ENCODE measurements around the gene PODN. TPM values are rescaled to one million over a fixed set of nuclear protein-coding genes. Genes with fewer than 3 reads are reported as not detected.
A peak's percentile ranks its signal among the peaks of the same experiment; 100 is the strongest.

PODN gene
- not detected for polyA plus RNA-seq (ENCODE audit: low read depth in 6 of 6)

- peaks cover 0 to 17% (median 8%) of the 10 kb centered on the region in 3 donors for H3K4me1 Mint-ChIP-seq
- peaks cover 33 to 63% (median 40%) of the 10 kb centered on the region in 3 donors for H3K27me3 Mint-ChIP-seq
- no peak within 1 kb of the TSS for H3K27ac Mint-ChIP-seq
- peak within 1 kb of the TSS in 5 of 8 donors; percentile 29 to 66 (median 54) for H3K4me3 Mint-ChIP-seq
- DNase-seq (no peak), ATAC-seq (ENCODE audit: low read depth in 2 of 2) (no peak)
- no peaks in the 10 kb centered on the region for H3K9me3 Mint-ChIP-seq
- H3K36me3 Mint-ChIP-seq: no peaks in the 10 kb centered on the region
These were observed at the start of gene PODN for GRCh38 chr1:53061859-53062707. Gene PODN, plus strand, starts transcription at chr1:53062213. Its CDS starts 7,643 bp downstream, at chr1:53069856.

GRCh38 chr1:53014791-53015507, 47.1 kb upstream of the PODN start:
- DNase-seq: peak; percentile 76
- peak overlapping the region; percentile 46 to 78 (median 60) for H3K27ac Mint-ChIP-seq
- peaks cover 0 to 2% (median 0%) of the 10 kb centered on the region in 7 donors for H3K9me3 Mint-ChIP-seq
- peaks cover 0 to 22% of the 10 kb centered on the region in 2 donors for H3K36me3 Mint-ChIP-seq
- H3K4me3 Mint-ChIP-seq: peak overlapping the region; percentile 78 to 98 (median 92)
- H3K4me1 Mint-ChIP-seq: peaks cover 20 to 32% (median 20%) of the 10 kb centered on the region in 3 donors
- peak; percentile 99 for ATAC-seq (ENCODE audit: low read depth in 2 of 2)
- H3K27me3 Mint-ChIP-seq: no peaks in the 10 kb centered on the region

- H3K4me3 Mint-ChIP-seq: peak overlapping the region; percentile 78 to 98 (median 92)
- DNase-seq: no peak
- no peak for ATAC-seq (ENCODE audit: low read depth in 2 of 2)
- peaks cover 0 to 2% (median 0%) of the 10 kb centered on the region in 7 donors for H3K9me3 Mint-ChIP-seq
- no peaks in the 10 kb centered on the region for H3K27me3 Mint-ChIP-seq
- H3K36me3 Mint-ChIP-seq: peaks cover 0 to 22% of the 10 kb centered on the region in 2 donors
- peak overlapping the region in 5 of 6 donors; percentile 1 to 78 (median 69) for H3K27ac Mint-ChIP-seq
- H3K4me1 Mint-ChIP-seq: peaks cover 20 to 33% (median 20%) of the 10 kb centered on the region in 3 donors
These were observed 46.5 kb upstream of the PODN start for GRCh38 chr1:53015508-53015860.

- no peak for DNase-seq
- peaks cover 0 to 2% (median 0%) of the 10 kb centered on the region in 7 donors for H3K9me3 Mint-ChIP-seq
- peak overlapping the region in 3 of 8 donors; percentile 17 to 89 (median 62) for H3K4me3 Mint-ChIP-seq
- ATAC-seq (ENCODE audit: low read depth in 2 of 2): no peak
- peaks cover 20 to 33% (median 20%) of the 10 kb centered on the region in 3 donors for H3K4me1 Mint-ChIP-seq
- H3K27me3 Mint-ChIP-seq: no peaks in the 10 kb centered on the region
- H3K36me3 Mint-ChIP-seq: peaks cover 0 to 22% of the 10 kb centered on the region in 2 donors
- no peak overlapping the region for H3K27ac Mint-ChIP-seq
These were observed 45.3 kb upstream of the PODN start for GRCh38 chr1:53016705-53017104.

- ATAC-seq (ENCODE audit: low read depth in 2 of 2): no peak
- no peak overlapping the region for H3K27ac Mint-ChIP-seq
- H3K9me3 Mint-ChIP-seq: no peaks in the 10 kb centered on the region
- no peak overlapping the region for H3K4me3 Mint-ChIP-seq
- peaks cover 0 to 17% of the 10 kb centered on the region in 2 donors for H3K36me3 Mint-ChIP-seq
- no peak for DNase-seq
- peaks cover 20 to 24% (median 23%) of the 10 kb centered on the region in 3 donors for H3K4me1 Mint-ChIP-seq
- H3K27me3 Mint-ChIP-seq: no peaks in the 10 kb centered on the region
These were observed 41.4 kb upstream of the PODN start for GRCh38 chr1:53020588-53020987.

GRCh38 chr1:53022179-53022578, 39.8 kb upstream of the PODN start:
- DNase-seq (no peak), ATAC-seq (ENCODE audit: low read depth in 2 of 2) (no peak)
- Mint-ChIP-seq H3K9me3 (no peaks in the 10 kb centered on the region), H3K36me3 (peaks cover 0 to 4% of the 10 kb centered on the region in 2 donors), H3K4me1 (peaks cover 6 to 11% (median 10%) of the 10 kb centered on the region in 3 donors), H3K4me3 (no peak overlapping the region), H3K27ac (no peak overlapping the region), H3K27me3 (no peaks in the 10 kb centered on the region)

GRCh38 chr1:53023546-53023945, 38.5 kb upstream of the PODN start:
- no peaks in the 10 kb centered on the region for H3K36me3 Mint-ChIP-seq
- H3K4me1 Mint-ChIP-seq: peaks cover 6 to 10% (median 9%) of the 10 kb centered on the region in 3 donors
- no peak overlapping the region for H3K4me3 Mint-ChIP-seq
- H3K27me3 Mint-ChIP-seq: no peaks in the 10 kb centered on the region
- no peak for ATAC-seq (ENCODE audit: low read depth in 2 of 2)
- no peaks in the 10 kb centered on the region for H3K9me3 Mint-ChIP-seq
- H3K27ac Mint-ChIP-seq: peak overlapping the region in 1 of 6 donors; percentile 42
- no peak for DNase-seq

- Mint-ChIP-seq H3K9me3 (no peaks in the 10 kb centered on the region), H3K27me3 (no peaks in the 10 kb centered on the region), H3K4me1 (peaks cover 6 to 10% (median 9%) of the 10 kb centered on the region in 3 donors), H3K36me3 (no peaks in the 10 kb centered on the region), H3K27ac (no peak overlapping the region), H3K4me3 (no peak overlapping the region)
- DNase-seq: no peak
- ATAC-seq (ENCODE audit: low read depth in 2 of 2): no peak
These were observed 37.9 kb upstream of the PODN start for GRCh38 chr1:53024117-53024516.

- DNase-seq: no peak
- ATAC-seq (ENCODE audit: low read depth in 2 of 2): no peak
- H3K27me3 Mint-ChIP-seq: no peaks in the 10 kb centered on the region
- no peaks in the 10 kb centered on the region for H3K36me3 Mint-ChIP-seq
- H3K9me3 Mint-ChIP-seq: no peaks in the 10 kb centered on the region
- H3K4me3 Mint-ChIP-seq: no peak overlapping the region
- peaks cover 0 to 10% (median 6%) of the 10 kb centered on the region in 3 donors for H3K4me1 Mint-ChIP-seq
- no peak overlapping the region for H3K27ac Mint-ChIP-seq
These were observed 36.8 kb upstream of the PODN start for GRCh38 chr1:53025034-53025768.

- H3K4me3 Mint-ChIP-seq: no peak overlapping the region
- no peak overlapping the region for H3K27ac Mint-ChIP-seq
- H3K27me3 Mint-ChIP-seq: no peaks in the 10 kb centered on the region
- H3K4me1 Mint-ChIP-seq: peaks cover 0 to 10% (median 6%) of the 10 kb centered on the region in 3 donors
- ATAC-seq (ENCODE audit: low read depth in 2 of 2) (no peak), DNase-seq (no peak)
- no peaks in the 10 kb centered on the region for H3K9me3 Mint-ChIP-seq
- no peaks in the 10 kb centered on the region for H3K36me3 Mint-ChIP-seq
These were observed 36.3 kb upstream of the PODN start for GRCh38 chr1:53025769-53026112.

GRCh38 chr1:53026254-53026653, 35.8 kb upstream of the PODN start:
- peaks cover 1 to 4% of the 10 kb centered on the region in 2 donors for H3K36me3 Mint-ChIP-seq
- no peak for ATAC-seq (ENCODE audit: low read depth in 2 of 2)
- H3K27me3 Mint-ChIP-seq: no peaks in the 10 kb centered on the region
- no peak for DNase-seq
- peaks cover 0 to 12% (median 6%) of the 10 kb centered on the region in 3 donors for H3K4me1 Mint-ChIP-seq
- H3K4me3 Mint-ChIP-seq: no peak overlapping the region
- H3K9me3 Mint-ChIP-seq: no peaks in the 10 kb centered on the region
- no peak overlapping the region for H3K27ac Mint-ChIP-seq

- Mint-ChIP-seq H3K9me3 (no peaks in the 10 kb centered on the region), H3K36me3 (peaks cover 14 to 16% of the 10 kb centered on the region in 2 donors), H3K27me3 (no peaks in the 10 kb centered on the region), H3K4me1 (peaks cover 0 to 10% (median 0%) of the 10 kb centered on the region in 3 donors), H3K4me3 (no peak overlapping the region), H3K27ac (no peak overlapping the region)
- no peak for DNase-seq
- no peak for ATAC-seq (ENCODE audit: low read depth in 2 of 2)
These were observed 30.3 kb upstream of the PODN start for GRCh38 chr1:53031732-53032131.

GRCh38 chr1:53037159-53037558, 24.9 kb upstream of the PODN start:
- Mint-ChIP-seq H3K27ac (peak overlapping the region in 1 of 6 donors; percentile 35), H3K4me1 (peaks cover 0 to 7% (median 0%) of the 10 kb centered on the region in 3 donors), H3K4me3 (no peak overlapping the region), H3K27me3 (no peaks in the 10 kb centered on the region), H3K36me3 (peaks cover 25 to 35% of the 10 kb centered on the region in 2 donors), H3K9me3 (no peaks in the 10 kb centered on the region)
- ATAC-seq (ENCODE audit: low read depth in 2 of 2) (no peak), DNase-seq (no peak)

Data from naive B cell (primary cell).